Panc1 (cell line): Measurements from ENCODE around the gene INS. TPM values are rescaled to one million over a fixed set of nuclear protein-coding genes. Genes with fewer than 3 reads are reported as not detected.

Experiments
- ATAC-seq: fragments of 200-7000 bp; cut with Tn5 transposase; 2 replicates; pipeline ENCODE4 v1.9.1; 2020; ENCODE audit warnings: mild to moderate bottlenecking, moderate library complexity
- BruUV-seq: library from RNA; stranded (reverse); fragments of 400-500 nt; replicated peaks from 2 replicates; lab custom pipeline; 2021; lab: Mats Ljungman, UMichigan
- CTCF ChIA-PET: fragments of 300-600 bp; sonication (Branson Sonifier 250); formaldehyde crosslinking; loops from one replicate; lab custom pipeline; 2022; ENCODE audit warnings: antibody characterized with exemption; lab: Charles Lee
- POLR2A ChIA-PET: fragments of 300-600 bp; sonication (Branson Sonifier 250); formaldehyde crosslinking; loops from one replicate; lab custom pipeline; 2022; ENCODE audit warnings: antibody characterized with exemption; lab: Charles Lee
- DNase-seq: peaks from one replicate; pipeline ENCODE4 v3.0.0-alpha.2; 2010; ENCODE audit warnings: low read depth, low spot score
- H3K27ac ChIP-seq: 2 replicates; pipeline ENCODE4 v1.5.1; 2011; ENCODE audit warnings: mild to moderate bottlenecking, low read length, inconsistent platforms
- H3K27me3 ChIP-seq: fragments of 200-500 bp; sonication (Bioruptor generic); 2 replicates; pipeline ENCODE4 v1.6.0; 2014; ENCODE audit warnings: low read length, inconsistent platforms; ENCODE audit not compliant: control insufficient read depth, insufficient read depth
- H3K36me3 ChIP-seq: fragments of 200-500 bp; sonication (Bioruptor generic); 2 replicates; pipeline ENCODE4 v1.5.1; 2014; ENCODE audit warnings: inconsistent platforms, mild to moderate bottlenecking, low read length, moderate library complexity; ENCODE audit not compliant: control insufficient read depth, insufficient read depth
- H3K4me1 ChIP-seq: 2 replicates; pipeline ENCODE4 v1.5.1; 2011; ENCODE audit warnings: inconsistent platforms, mild to moderate bottlenecking, low read length, moderate library complexity; ENCODE audit not compliant: control insufficient read depth, insufficient read depth
- H3K4me3 ChIP-seq, 2 experiments: 2 replicates each; pipeline ENCODE4 v1.5.1; 2011 to 2012; ENCODE audit warnings: low read depth in 2 of 2, low read length in 2 of 2, mild to moderate bottlenecking in 2 of 2, inconsistent platforms in 1 of 2, moderate library complexity in 1 of 2
- H3K9me3 ChIP-seq: fragments of 200-500 bp; sonication (Bioruptor generic); 2 replicates; pipeline ENCODE4 v1.5.1; 2014; ENCODE audit warnings: low read depth, mild to moderate bottlenecking, inconsistent platforms, low read length, moderate library complexity; ENCODE audit not compliant: control insufficient read depth, insufficient read depth
- CTCF ChIP-seq: fragments of 450-650 bp; IDR thresholded peaks from 2 replicates; pipeline ENCODE4 v1.5.1; 2017; ENCODE audit warnings: mild to moderate bottlenecking
- POLR2AphosphoS5 ChIP-seq: IDR thresholded peaks from 2 replicates; pipeline ENCODE4 v1.6.1; 2012; ENCODE audit warnings: mild to moderate bottlenecking, low read depth, low read length, moderate library complexity
- REST ChIP-seq, 2 experiments: IDR thresholded peaks; 2 replicates each; pipeline ENCODE4 v1.6.1; 2011 to 2012; ENCODE audit warnings: low read depth in 2 of 2, control low read depth in 1 of 2, low read length in 1 of 2, mild to moderate bottlenecking in 1 of 2, moderate library complexity in 1 of 2; ENCODE audit not compliant: insufficient read depth in 1 of 2
- SIN3A ChIP-seq: IDR thresholded peaks from 2 replicates; pipeline ENCODE4 v1.6.1; 2012; ENCODE audit warnings: low read depth, mild to moderate bottlenecking, low read length, moderate library complexity, borderline replicate concordance; ENCODE audit not compliant: insufficient read depth
- TCF7L2 ChIP-seq: IDR thresholded peaks from 2 replicates; pipeline ENCODE4 v1.6.1; 2011; ENCODE audit warnings: mild to moderate bottlenecking, low read depth, low read length, inconsistent platforms
- in situ Hi-C: cut with HindIII; loops from 2 replicates; pipeline ENCODE4 v1.10.0; 2016; ENCODE audit warnings: low sequenced_read_pairs, low pct_unique_long_range_greater_than_20kb
- intact Hi-C: fragments of 100-400 bp; cut with micrococcal nuclease; formaldehyde crosslinking; loops from one replicate; pipeline ENCODE4 v1.10.0; 2022; ENCODE audit not compliant: unreplicated experiment
- total RNA-seq: library from RNA; stranded (reverse); gene quantifications from one replicate; pipeline ENCODE4 v1.2.1, GENCODE V29; 2021; ENCODE audit not compliant: unreplicated experiment

The INS gene
- total RNA-seq, 1 experiment from 2014 or later, result not detected

- ChIA-PET POLR2A (no interaction called here), CTCF (interaction anchor here (0.8 to 2.0 kb wide), 5 partner anchors 106 to 227 kb away, joined by 3 to 10 read pairs (median 4); partner anchors contain the start of gene TSSC4)
- H3K27ac ChIP-seq, result no peak overlapping the region
- H3K36me3 ChIP-seq, result no peaks in the 10 kb centered on the region
- intact Hi-C loops, result no loop called here
- H3K4me3 ChIP-seq, result no peak overlapping the region
- peaks cover 4% of the 10 kb centered on the region; the same call in 1 of the 2 replicates for H3K27me3 ChIP-seq
- in situ Hi-C loops, result no loop called here
- DNase-seq, result no peak
- no peaks in the 10 kb centered on the region for H3K9me3 ChIP-seq
- TF ChIP-seq CTCF (no peak), SIN3A (no peak), POLR2AphosphoS5 (no peak), REST (IDR thresholded peaks at IDR 0.05; ENCODE audit: insufficient read depth in 1 of 2, low read depth in 2 of 2, low read length in 1 of 2) (no peak), TCF7L2 (no peak)
- no peak for ATAC-seq
- H3K4me1 ChIP-seq, result peaks cover 7% of the 10 kb centered on the region; the same call in 1 of the 2 replicates
- no TSS peak for BruUV-seq
Measured at GRCh38 chr11:2193099-2193887, 32.3 kb upstream of the INS start.

GRCh38 chr11:2192435-2192834 is 31.4 kb upstream of the INS start:
- BruUV-seq, result no TSS peak
- DNase-seq (no peak), ATAC-seq (no peak)
- Histone ChIP-seq H3K4me3 (no peak overlapping the region), H3K9me3 (no peaks in the 10 kb centered on the region), H3K27ac (no peak overlapping the region), H3K27me3 (peaks cover 4% of the 10 kb centered on the region; the same call in 1 of the 2 replicates), H3K36me3 (no peaks in the 10 kb centered on the region), H3K4me1 (peaks cover 7% of the 10 kb centered on the region; the same call in 1 of the 2 replicates)
- POLR2A ChIA-PET, result no interaction called here
- CTCF ChIA-PET, result interaction anchor here (0.8 kb wide), 1 partner anchor 107 kb away, joined by 4 read pairs; no protein-coding TSS in a partner anchor
- no peak for TF ChIP-seq TCF7L2
- TF ChIP-seq POLR2AphosphoS5, result no peak
- TF ChIP-seq REST (IDR thresholded peaks at IDR 0.05; ENCODE audit: insufficient read depth in 1 of 2, low read depth in 2 of 2, low read length in 1 of 2), result no peak
- no peak for TF ChIP-seq CTCF
- no peak for TF ChIP-seq SIN3A
- intact Hi-C loops, result no loop called here
- in situ Hi-C loops, result no loop called here
